ENCODE data around the gene CNR2. TPM values are rescaled to one million over a fixed set of nuclear protein-coding genes. Genes with fewer than 3 reads are reported as not detected.
"Not testable (repeated sequence)": the region's sequence is repeated elsewhere in the genome, so short reads cannot be mapped to it uniquely, and the experiment has no call there.

The CNR2 gene
- 1.0 TPM for polyA plus RNA-seq (2013)

DNA sequence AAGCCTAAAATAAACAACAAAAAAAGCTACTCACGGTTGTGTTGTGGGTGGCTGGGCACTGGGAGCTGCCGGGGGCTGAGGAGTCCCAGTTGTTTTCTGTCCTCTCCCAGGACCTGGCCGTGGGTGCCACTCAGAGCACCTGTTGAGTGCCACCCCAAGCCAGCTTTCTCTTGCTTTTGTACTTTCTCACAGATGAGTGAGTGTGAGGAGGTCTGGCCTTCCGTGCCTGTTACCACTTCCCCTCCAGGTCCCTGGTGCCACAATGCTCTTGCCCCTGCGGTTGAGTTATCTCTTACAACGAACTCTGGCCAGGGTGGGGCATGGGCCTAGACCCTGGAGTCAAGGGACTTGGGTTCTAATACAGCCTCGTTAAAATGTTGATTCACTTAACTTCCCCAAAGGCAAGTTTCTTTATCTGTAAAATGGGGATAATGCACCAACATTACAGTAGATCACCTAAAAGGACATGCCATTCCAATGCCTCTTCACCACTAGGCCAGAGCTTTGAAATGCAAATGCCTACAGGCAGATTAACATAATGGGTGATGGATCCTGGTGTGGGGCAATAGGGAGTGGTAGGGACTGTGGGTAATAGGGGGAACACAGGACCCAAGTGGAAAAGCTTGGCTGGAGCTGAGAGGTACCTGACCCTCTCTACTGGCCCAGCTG, at the start of gene CNR2:
Gene CNR2 (minus strand): TSS at position 151 of the 669 bp plus-strand sequence. CDS start 37,745 bp downstream, outside the sequence.
- POLR2A ChIA-PET, result no interaction called here
- CTCF ChIA-PET, result interaction anchor here (0.6 to 1.4 kb wide), 8 partner anchors 9 to 106 kb away, joined by 3 to 12 read pairs (median 3); no protein-coding TSS in a partner anchor
- Histone ChIP-seq H3K9me3 (ENCODE audit: control extremely low read depth in 1 of 5, control insufficient read depth in 4 of 5, insufficient read depth in 2 of 5, low read depth in 1 of 5, low read length in 4 of 5) (no peaks in the 10 kb centered on the region), H3K27ac (ENCODE audit: insufficient read depth in 1 of 2, low read depth in 1 of 2, low read length in 2 of 2, poor library complexity in 1 of 2, severe bottlenecking in 2 of 2) (peak within 1 kb of the TSS in 1 of 2 experiments; percentile 51), H3K4me3 (ENCODE audit: control insufficient read depth in 1 of 7, extremely low read depth in 1 of 7, insufficient read depth in 4 of 7, low read depth in 2 of 7, low read length in 6 of 7) (peak within 1 kb of the TSS in 5 of 7 experiments; percentile 12 to 63 (median 33)), H3K4me1 (ENCODE audit: control extremely low read depth in 1 of 4, control insufficient read depth in 4 of 4, insufficient read depth in 4 of 4, low read length in 3 of 4) (peaks cover 27 to 89% (median 70%) of the 10 kb centered on the region in 4 experiments), H3K27me3 (replicated peaks in 2 of 5; ENCODE audit: control insufficient read depth in 4 of 5, insufficient read depth in 5 of 5, low read length in 4 of 5) (no peaks in the 10 kb centered on the region), H3K36me3 (ENCODE audit: control insufficient read depth in 4 of 4, insufficient read depth in 4 of 4, low read length in 3 of 4) (no peaks in the 10 kb centered on the region)
- peak in 2 of 3 donors; percentile 84 to 91 for DNase-seq
- WGBS (ENCODE audit: insufficient coverage), result 0% methylated on average over 5 of the region's 7 CpGs

DNA sequence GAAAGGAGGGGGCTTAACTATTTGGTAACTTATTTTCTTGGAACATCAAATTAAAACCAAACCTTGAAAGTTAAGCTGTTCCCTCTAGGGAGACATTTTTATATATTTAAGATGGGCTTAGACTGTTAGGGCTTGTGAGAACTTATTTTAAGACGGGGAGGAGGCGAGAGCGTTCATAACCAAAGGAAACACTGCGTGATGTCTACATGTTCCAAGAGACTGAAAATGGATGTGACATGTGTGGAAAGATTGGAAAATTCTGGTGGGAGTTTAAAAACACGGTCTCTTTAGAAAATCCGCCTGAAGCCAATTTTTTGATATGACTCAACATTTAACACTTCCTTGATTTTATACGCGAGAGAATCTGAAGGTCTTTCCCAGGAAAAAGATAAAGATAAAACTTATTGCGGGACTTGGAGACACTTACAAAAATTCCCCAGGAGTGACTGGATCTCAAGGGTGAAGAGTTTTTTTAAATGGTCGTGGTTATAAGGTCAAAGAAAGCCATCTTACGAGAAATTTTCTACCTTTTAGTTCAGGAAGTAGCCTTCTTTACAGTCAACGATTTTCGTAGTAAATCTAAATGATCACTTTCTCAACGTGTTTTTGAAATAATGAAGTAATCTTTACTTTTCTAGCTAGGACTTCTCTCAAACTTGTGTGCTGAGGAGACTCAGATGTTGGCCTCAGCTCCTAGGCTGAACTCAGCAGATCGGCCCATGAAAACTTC, 47.3 kb upstream of the CNR2 start:
- ChIA-PET CTCF (interaction anchor here (0.9 to 2.3 kb wide), 4 partner anchors 15 to 68 kb away, joined by 3 to 6 read pairs (median 4); partner anchors contain the start of gene SRSF10), POLR2A (interaction anchor here (1.0 to 1.3 kb wide), 4 partner anchors 19 to 68 kb away, joined by 3 to 7 read pairs (median 5); partner anchors contain the start of gene SRSF10)
- Histone ChIP-seq H3K9me3 (ENCODE audit: control extremely low read depth in 1 of 5, control insufficient read depth in 4 of 5, insufficient read depth in 2 of 5, low read depth in 1 of 5, low read length in 4 of 5) (no peaks in the 10 kb centered on the region), H3K36me3 (ENCODE audit: control insufficient read depth in 4 of 4, insufficient read depth in 4 of 4, low read length in 3 of 4) (peaks cover 5 to 22% (median 10%) of the 10 kb centered on the region in 4 experiments), H3K4me1 (ENCODE audit: control extremely low read depth in 1 of 4, control insufficient read depth in 4 of 4, insufficient read depth in 4 of 4, low read length in 3 of 4) (peaks cover 21 to 63% (median 46%) of the 10 kb centered on the region in 4 experiments), H3K4me3 (ENCODE audit: control insufficient read depth in 1 of 7, extremely low read depth in 1 of 7, insufficient read depth in 4 of 7, low read depth in 2 of 7, low read length in 6 of 7) (peak overlapping the region; percentile 80 to 100 (median 91)), H3K27ac (ENCODE audit: insufficient read depth in 1 of 2, low read depth in 1 of 2, low read length in 2 of 2, poor library complexity in 1 of 2, severe bottlenecking in 2 of 2) (peak overlapping the region; percentile 98 to 100), H3K27me3 (replicated peaks in 2 of 5; ENCODE audit: control insufficient read depth in 4 of 5, insufficient read depth in 5 of 5, low read length in 4 of 5) (no peaks in the 10 kb centered on the region)
- 0% methylated on average over 5 of the region's 15 CpGs for WGBS (ENCODE audit: insufficient coverage)
- no peak for DNase-seq

DNA sequence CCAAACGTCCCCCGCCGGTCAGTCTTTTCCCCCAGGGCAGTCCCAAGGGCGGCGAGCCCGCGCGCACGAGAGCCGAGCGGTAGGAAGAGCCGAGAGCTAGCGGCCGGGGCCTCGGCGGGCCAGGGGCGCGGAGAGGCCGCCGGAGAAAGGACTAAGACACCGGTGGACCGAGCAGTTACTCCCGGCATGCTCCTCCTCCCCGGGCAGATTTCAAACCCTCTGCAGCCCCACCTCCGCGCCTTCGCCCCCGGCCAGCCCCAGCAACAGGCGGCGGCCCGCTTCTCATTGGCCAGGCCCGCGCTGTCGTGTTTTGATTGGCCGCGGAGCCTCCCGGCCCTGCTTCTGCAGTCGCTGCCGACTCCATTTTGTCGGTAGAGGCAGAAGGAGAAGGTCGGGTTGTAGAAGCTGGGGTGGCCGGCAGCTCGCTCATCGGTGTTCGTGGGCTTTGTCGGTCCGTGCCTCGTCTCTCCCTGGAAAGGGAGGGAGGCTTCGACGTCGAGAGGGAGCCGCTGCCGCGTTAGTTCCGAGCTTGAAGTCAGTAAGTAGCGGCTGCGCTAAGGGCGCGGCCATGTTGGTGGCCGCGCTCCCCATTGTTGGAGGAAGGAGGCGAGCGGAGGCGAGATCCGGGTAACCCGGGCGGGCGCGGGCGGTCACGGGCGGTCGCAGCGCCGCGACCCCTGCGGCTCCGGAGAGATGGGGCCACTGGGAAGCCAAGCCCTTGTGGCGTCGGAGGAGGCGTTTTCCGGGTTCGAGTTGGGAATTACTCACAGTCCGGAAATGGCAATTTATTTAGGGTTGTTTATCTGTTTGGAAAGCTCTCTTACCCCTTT, 46.5 kb upstream of the CNR2 start, which contains the start of gene PNRC2:
Gene PNRC2 (plus strand): TSS at position 368 of the 830 bp plus-strand sequence. CDS start 1,630 bp downstream, outside the sequence.
- WGBS (ENCODE audit: insufficient coverage), result 0% methylated on average over 66 of the region's 84 CpGs
- Histone ChIP-seq H3K27me3 (replicated peaks in 2 of 5; ENCODE audit: control insufficient read depth in 4 of 5, insufficient read depth in 5 of 5, low read length in 4 of 5) (no peaks in the 10 kb centered on the region), H3K36me3 (ENCODE audit: control insufficient read depth in 4 of 4, insufficient read depth in 4 of 4, low read length in 3 of 4) (peaks cover 5 to 16% (median 8%) of the 10 kb centered on the region in 4 experiments), H3K4me1 (ENCODE audit: control extremely low read depth in 1 of 4, control insufficient read depth in 4 of 4, insufficient read depth in 4 of 4, low read length in 3 of 4) (peaks cover 21 to 64% (median 47%) of the 10 kb centered on the region in 4 experiments), H3K27ac (ENCODE audit: insufficient read depth in 1 of 2, low read depth in 1 of 2, low read length in 2 of 2, poor library complexity in 1 of 2, severe bottlenecking in 2 of 2) (peak within 1 kb of the TSS; percentile 98 to 100), H3K4me3 (ENCODE audit: control insufficient read depth in 1 of 7, extremely low read depth in 1 of 7, insufficient read depth in 4 of 7, low read depth in 2 of 7, low read length in 6 of 7) (peak within 1 kb of the TSS; percentile 80 to 100 (median 91)), H3K9me3 (ENCODE audit: control extremely low read depth in 1 of 5, control insufficient read depth in 4 of 5, insufficient read depth in 2 of 5, low read depth in 1 of 5, low read length in 4 of 5) (no peaks in the 10 kb centered on the region)
- peak; percentile 96 to 98 (median 97) for DNase-seq
- ChIA-PET CTCF (interaction anchor here (0.9 to 2.3 kb wide), 2 partner anchors 16 to 69 kb away, joined by 3 to 6 read pairs; no protein-coding TSS in a partner anchor), POLR2A (interaction anchor here (1.0 to 1.6 kb wide), 5 partner anchors 20 to 181 kb away, joined by 3 to 7 read pairs (median 4); partner anchors contain the start of genes PITHD1 and SRSF10)

DNA sequence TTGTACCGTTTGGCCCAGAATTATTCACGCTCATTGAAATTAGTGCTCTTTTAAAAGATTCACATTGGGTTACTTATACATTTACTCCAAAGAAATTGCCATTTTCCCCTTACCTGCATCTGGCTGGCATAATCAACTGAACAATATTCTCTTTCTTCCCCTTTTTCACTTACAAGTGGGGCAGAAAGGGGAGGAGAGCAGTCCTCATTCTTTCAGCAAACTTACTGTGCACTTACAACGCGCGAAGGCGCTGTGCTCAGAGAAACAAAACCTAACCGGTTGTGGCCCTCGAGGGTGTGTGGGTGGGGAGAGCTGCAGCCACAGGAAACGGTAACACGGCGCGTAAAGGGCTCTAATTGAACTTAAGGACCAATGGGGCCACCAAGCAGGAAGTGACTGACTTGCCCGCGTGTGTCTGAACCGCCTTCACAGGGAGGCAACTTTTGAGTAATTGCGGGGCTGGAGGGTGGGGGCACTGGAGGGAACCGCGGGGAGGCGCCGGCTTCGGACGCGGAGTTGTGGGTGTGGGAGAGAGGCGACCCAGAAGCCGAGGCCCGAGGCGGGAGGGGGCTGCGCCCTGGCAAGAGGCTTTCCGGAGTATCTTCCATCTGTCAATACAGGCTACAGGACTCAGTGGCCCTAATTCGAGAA, 45.8 kb upstream of the CNR2 start:
- H3K27ac ChIP-seq (ENCODE audit: insufficient read depth in 1 of 2, low read depth in 1 of 2, low read length in 2 of 2, poor library complexity in 1 of 2, severe bottlenecking in 2 of 2), result peak overlapping the region; percentile 98 to 100
- no peaks in the 10 kb centered on the region for H3K9me3 ChIP-seq (ENCODE audit: control extremely low read depth in 1 of 5, control insufficient read depth in 4 of 5, insufficient read depth in 2 of 5, low read depth in 1 of 5, low read length in 4 of 5)
- WGBS (ENCODE audit: insufficient coverage), result 0% methylated on average over 22 of the region's 30 CpGs
- peak overlapping the region; percentile 57 to 100 (median 91) for H3K4me3 ChIP-seq (ENCODE audit: control insufficient read depth in 1 of 7, extremely low read depth in 1 of 7, insufficient read depth in 4 of 7, low read depth in 2 of 7, low read length in 6 of 7)
- H3K36me3 ChIP-seq (ENCODE audit: control insufficient read depth in 4 of 4, insufficient read depth in 4 of 4, low read length in 3 of 4), result peaks cover under 1 to 12% (median 5%) of the 10 kb centered on the region in 4 experiments
- H3K4me1 ChIP-seq (ENCODE audit: control extremely low read depth in 1 of 4, control insufficient read depth in 4 of 4, insufficient read depth in 4 of 4, low read length in 3 of 4), result peaks cover 21 to 65% (median 49%) of the 10 kb centered on the region in 4 experiments
- ChIA-PET CTCF (interaction anchor here (2.3 kb wide), 1 partner anchor 69 kb away, joined by 6 read pairs; no protein-coding TSS in a partner anchor), POLR2A (interaction anchor here (0.6 to 1.6 kb wide), 4 partner anchors 9 to 180 kb away, joined by 3 to 7 read pairs (median 4); partner anchors contain the start of genes PITHD1 and SRSF10)
- no peaks in the 10 kb centered on the region for H3K27me3 ChIP-seq (replicated peaks in 2 of 5; ENCODE audit: control insufficient read depth in 4 of 5, insufficient read depth in 5 of 5, low read length in 4 of 5)
- DNase-seq, result peak; percentile 98 to 100 (median 99)

DNA sequence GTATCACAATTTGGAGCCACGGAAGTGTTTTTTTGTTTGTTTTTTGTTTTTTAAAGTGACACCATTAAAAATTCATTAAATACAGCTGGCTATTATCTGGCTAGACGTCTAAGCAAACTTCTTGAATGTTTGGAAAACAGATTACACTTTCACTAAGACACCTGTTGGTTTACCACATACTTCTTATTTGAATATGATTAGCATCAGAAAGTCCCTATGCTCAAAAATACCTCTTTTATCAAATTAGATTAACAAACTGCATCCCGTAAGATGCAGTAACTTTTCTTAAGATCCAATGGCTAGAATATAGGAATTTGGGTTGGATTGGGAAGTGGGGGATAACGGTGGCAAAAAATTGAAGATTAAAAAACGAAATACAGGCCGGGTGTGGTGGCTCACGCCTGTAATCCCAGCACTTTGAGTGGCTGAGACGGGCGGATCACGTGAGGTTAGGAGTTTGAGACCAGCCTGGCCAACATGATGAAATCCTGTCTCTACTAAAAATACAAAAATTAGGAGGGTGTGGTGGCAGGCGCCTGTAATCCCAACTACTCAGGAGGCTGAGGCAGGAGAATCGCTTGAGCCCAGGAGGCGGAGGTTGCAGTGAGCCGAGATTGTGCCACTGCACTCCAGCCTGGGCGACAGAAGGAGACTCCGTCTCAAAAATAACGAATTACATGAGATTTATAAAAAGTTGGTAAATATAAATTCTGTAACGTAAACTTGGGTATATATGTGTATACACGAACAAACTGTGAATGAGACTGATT, 45.1 kb upstream of the CNR2 start:
- ChIA-PET CTCF (interaction anchor here (2.3 kb wide), 1 partner anchor 70 kb away, joined by 6 read pairs; no protein-coding TSS in a partner anchor), POLR2A (interaction anchor here (0.6 to 1.6 kb wide), 5 partner anchors 8 to 180 kb away, joined by 3 to 4 read pairs (median 3); partner anchors contain the start of gene PITHD1)
- H3K36me3 ChIP-seq (ENCODE audit: control insufficient read depth in 4 of 4, insufficient read depth in 4 of 4, low read length in 3 of 4); H3K27me3 ChIP-seq (replicated peaks in 2 of 5; ENCODE audit: control insufficient read depth in 4 of 5, insufficient read depth in 5 of 5, low read length in 4 of 5); H3K9me3 ChIP-seq (ENCODE audit: control extremely low read depth in 1 of 5, control insufficient read depth in 4 of 5, insufficient read depth in 2 of 5, low read depth in 1 of 5, low read length in 4 of 5); DNase-seq: not testable (repeated sequence)
- Histone ChIP-seq H3K27ac (ENCODE audit: insufficient read depth in 1 of 2, low read depth in 1 of 2, low read length in 2 of 2, poor library complexity in 1 of 2, severe bottlenecking in 2 of 2) (peak overlapping the region; percentile 98 to 100), H3K4me3 (ENCODE audit: control insufficient read depth in 1 of 7, extremely low read depth in 1 of 7, insufficient read depth in 4 of 7, low read depth in 2 of 7, low read length in 6 of 7) (peak overlapping the region in 6 of 7 experiments; percentile 80 to 100 (median 91)), H3K4me1 (ENCODE audit: control extremely low read depth in 1 of 4, control insufficient read depth in 4 of 4, insufficient read depth in 4 of 4, low read length in 3 of 4) (peaks cover 21 to 65% (median 49%) of the 10 kb centered on the region in 4 experiments)
- WGBS (ENCODE audit: insufficient coverage), result 70% methylated on average over 9 of the region's 19 CpGs
